Endothelial cell of umbilical vein (primary cell): ENCODE results near the gene GSN. TPM values are rescaled to one million over a fixed set of nuclear protein-coding genes. Genes with fewer than 3 reads are reported as not detected.

ENCODE experiments used
- BruUV-seq: library from RNA; stranded (reverse); fragments of 400-500 nt; replicated peaks from 2 replicates; lab custom pipeline; 2021; lab: Mats Ljungman, UMichigan
- CTCF ChIA-PET: fragments of 300-600, 350-600 bp; sonication (Branson Sonifier 250); formaldehyde crosslinking; loops from one replicate; lab custom pipeline; 2021; ENCODE audit warnings: antibody characterized with exemption, inconsistent platforms; lab: Charles Lee
- POLR2A ChIA-PET: fragments of 300-600, 350-600 bp; sonication (Branson Sonifier 250); formaldehyde crosslinking; loops from one replicate; lab custom pipeline; 2021; ENCODE audit warnings: antibody characterized with exemption, inconsistent platforms; lab: Charles Lee
- DNase-seq: peaks from one replicate; pipeline ENCODE4 v3.0.0-alpha.2; 2011; ENCODE audit warnings: low read depth, low spot score
- FAIRE-seq: peaks from 2 replicates; lab custom pipeline; 2011; peaks lifted over from hg19 to GRCh38; lab: Jason Lieb, UNC
- H2AFZ ChIP-seq: 2 replicates; pipeline ENCODE4 v1.6.0; 2012; ENCODE audit warnings: low read depth, low read length, control low read depth, inconsistent platforms
- H3K27ac ChIP-seq: 2 replicates; pipeline ENCODE4 v1.5.1; 2011; ENCODE audit warnings: low read depth, mild to moderate bottlenecking, control low read depth, low read length, moderate library complexity; ENCODE audit not compliant: insufficient read depth
- H3K27me3 ChIP-seq, 2 experiments: 2 replicates each; pipeline versions ENCODE4 v1.6.0 to v1.6.1; 2011; ENCODE audit warnings: low read length in 2 of 2, mixed read lengths in 1 of 2; ENCODE audit not compliant: control insufficient read depth in 2 of 2, insufficient read depth in 2 of 2
- H3K36me3 ChIP-seq, 2 experiments: 2 replicates in 1 of 2; 3 replicates in 1 of 2; pipeline ENCODE4 v1.5.1; 2011; ENCODE audit warnings: low read length in 2 of 2, mild to moderate bottlenecking in 1 of 2, moderate library complexity in 1 of 2; ENCODE audit not compliant: control insufficient read depth in 2 of 2, insufficient read depth in 2 of 2; ENCODE audit errors: extremely low read depth in 1 of 2
- H3K4me1 ChIP-seq: 3 replicates; pipeline ENCODE4 v1.5.1; 2011; ENCODE audit warnings: mild to moderate bottlenecking, low read length; ENCODE audit not compliant: control insufficient read depth, insufficient read depth; ENCODE audit errors: extremely low read depth
- H3K4me2 ChIP-seq: 2 replicates; pipeline ENCODE4 v1.6.1; 2011; ENCODE audit warnings: low read length, control low read depth, mixed read lengths; ENCODE audit not compliant: insufficient read depth
- H3K4me3 ChIP-seq, 3 experiments: fragments of 200-600 bp in 1 of 3; sonication (generic), shearing (Covaris generic) in 1 of 3; replicated peaks in 1 of 3; 2 replicates each; pipeline ENCODE4 v1.5.1; 2011 to 2016; ENCODE audit warnings: control low read depth in 3 of 3, low read length in 3 of 3, mild to moderate bottlenecking in 2 of 3, inconsistent platforms in 1 of 3, low read depth in 1 of 3, moderate library complexity in 1 of 3; ENCODE audit not compliant: insufficient read depth in 1 of 3
- H3K79me2 ChIP-seq: 2 replicates; pipeline ENCODE4 v1.6.0; 2012; ENCODE audit warnings: low read length, inconsistent platforms; ENCODE audit not compliant: control insufficient read depth, insufficient read depth
- H3K9ac ChIP-seq: replicated peaks from 2 replicates; pipeline ENCODE3; 2011; ENCODE audit warnings: low read length, control low read depth; ENCODE audit not compliant: insufficient read depth; ENCODE audit errors: extremely low read depth
- H3K9me1 ChIP-seq: replicated peaks from 3 replicates; pipeline ENCODE4 v1.6.0; 2011; ENCODE audit warnings: mild to moderate bottlenecking, low read length; ENCODE audit not compliant: control insufficient read depth, insufficient read depth; ENCODE audit errors: extremely low read depth
- H3K9me3 ChIP-seq: replicated peaks from 2 replicates; pipeline ENCODE4 v1.5.1; 2012; ENCODE audit warnings: low read length, inconsistent platforms; ENCODE audit not compliant: control insufficient read depth, insufficient read depth
- H4K20me1 ChIP-seq: replicated peaks from 2 replicates; pipeline ENCODE3; 2011; ENCODE audit warnings: mild to moderate bottlenecking, low read length; ENCODE audit not compliant: control insufficient read depth, insufficient read depth; ENCODE audit errors: extremely low read depth
- CTCF ChIP-seq, 2 donors: IDR thresholded peaks; 1 replicate in 1 of 2; 2 replicates in 1 of 2; pipeline ENCODE4 v1.5.1; 2011; ENCODE audit warnings: low read length in 2 of 2, mild to moderate bottlenecking in 2 of 2, moderate library complexity in 2 of 2, control low read depth in 1 of 2, inconsistent platforms in 1 of 2, low read depth in 1 of 2; ENCODE audit not compliant: insufficient read depth in 1 of 2; ENCODE audit errors: extremely low read depth in 1 of 2
- EZH2 ChIP-seq: IDR thresholded peaks from 2 replicates; pipeline ENCODE4 v1.6.1; 2012; ENCODE audit warnings: borderline replicate concordance, low read depth, mild to moderate bottlenecking, moderate library complexity, low read length, inconsistent platforms; ENCODE audit not compliant: severe bottlenecking
- FOS ChIP-seq: IDR thresholded peaks from 2 replicates; pipeline ENCODE4 v1.6.1; 2011; ENCODE audit warnings: mild to moderate bottlenecking, low read length, moderate library complexity, borderline replicate concordance; ENCODE audit not compliant: insufficient read depth
- GATA2 ChIP-seq: IDR thresholded peaks from 2 replicates; pipeline ENCODE4 v1.7.0; 2011; ENCODE audit warnings: low read depth, mild to moderate bottlenecking, moderate library complexity, mixed read lengths, low read length; ENCODE audit not compliant: insufficient read length, insufficient read depth
- JUN ChIP-seq: IDR thresholded peaks from 2 replicates; pipeline ENCODE4 v1.6.1; 2011; ENCODE audit warnings: borderline replicate concordance, low read depth; ENCODE audit not compliant: insufficient read length, insufficient read depth
- MYC ChIP-seq: IDR thresholded peaks from one replicate; pipeline ENCODE4 v1.6.1; 2011; ENCODE audit warnings: mild to moderate bottlenecking, low read depth, low read length
- POLR2A ChIP-seq: IDR thresholded peaks from 2 replicates; pipeline ENCODE4 v1.6.1; 2012; ENCODE audit warnings: low read depth, mild to moderate bottlenecking, control low read depth, low read length
- POLR2AphosphoS5 ChIP-seq: IDR thresholded peaks from 2 replicates; pipeline ENCODE4 v1.6.1; 2012; ENCODE audit warnings: low read depth, mild to moderate bottlenecking, control low read depth, low read length, moderate library complexity; ENCODE audit not compliant: insufficient read depth
- dilution Hi-C: fragments of 300-500 bp; cut with MboI; formaldehyde crosslinking; loops from one replicate; pipeline ENCODE4 v1.15.0; 2019; ENCODE audit warnings: low sequenced_read_pairs; ENCODE audit not compliant: extremely low pct_ligation_motif_present
- intact Hi-C: fragments of 100-400 bp; cut with micrococcal nuclease; formaldehyde crosslinking; loops from one replicate; pipeline ENCODE4 v1.10.0; 2022
- polyA plus RNA-seq, 4 experiments: library from polyadenylated mRNA; depleted of rRNA in 3 of 4; stranded (reverse) in 3 of 4; unstranded in 1 of 4; fragments of >200 nt; gene quantifications; 2 replicates each; pipeline versions ENCODE4 v1.2.1 to v1.2.3, GENCODE V29; 2011 to 2012; ENCODE audit warnings: missing spikeins in 1 of 4
- total RNA-seq: library from RNA; stranded (reverse); gene quantifications from 2 replicates; pipeline ENCODE4 v1.2.3, GENCODE V29; 2021
- TF ChIP-seq, protein P1 (sequence below): IDR thresholded peaks from 2 replicates; pipeline ENCODE4 v1.6.1; 2011; ENCODE audit not compliant: insufficient read depth, insufficient read length

The GSN gene
- total and polyA plus RNA-seq, 2 donors (not counting 3 experiments of a cell fraction or from before 2014, with no cell fraction given): 130 to 232 TPM

DNA sequence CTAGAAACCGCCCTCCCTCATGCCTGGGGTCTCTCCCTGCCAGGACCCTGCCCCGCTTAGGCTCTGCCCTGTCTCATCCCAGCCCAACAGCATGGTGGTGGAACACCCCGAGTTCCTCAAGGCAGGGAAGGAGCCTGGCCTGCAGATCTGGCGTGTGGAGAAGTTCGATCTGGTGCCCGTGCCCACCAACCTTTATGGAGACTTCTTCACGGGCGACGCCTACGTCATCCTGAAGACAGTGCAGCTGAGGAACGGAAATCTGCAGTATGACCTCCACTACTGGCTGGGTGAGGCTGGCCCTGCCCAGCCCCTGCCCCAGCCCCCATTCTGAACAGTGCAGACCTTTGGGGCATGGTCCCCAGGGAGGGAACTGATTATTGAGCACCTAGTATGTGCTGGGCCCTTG lies 33.9 kb downstream of the GSN start:
- H3K4me3 ChIP-seq: no peak overlapping the region
- no peaks in the 10 kb centered on the region for H3K27me3 ChIP-seq
- H3K9me1 ChIP-seq: no peaks in the 10 kb centered on the region
- TF ChIP-seq MYC (no peak), EZH2 (no peak)
- H4K20me1 ChIP-seq: no peaks in the 10 kb centered on the region
- no peak overlapping the region for H3K27ac ChIP-seq
- DNase-seq (no peak), FAIRE-seq (no peak)
- dilution Hi-C loops (no loop called here), intact Hi-C loops (no loop called here)
- ChIA-PET CTCF (interaction anchor here (1.3 to 2.8 kb wide), 3 partner anchors 18 to 89 kb away, joined by 4 to 12 read pairs (median 6); no protein-coding TSS in a partner anchor), POLR2A (no interaction called here)
- no TSS peak for BruUV-seq
- no peak overlapping the region for H3K9ac ChIP-seq
- no peak overlapping the region for H2AFZ ChIP-seq
- H3K79me2 ChIP-seq: no peaks in the 10 kb centered on the region
- H3K36me3 ChIP-seq: peaks cover 2 to 18% of the 10 kb centered on the region in 2 experiments
- H3K4me2 ChIP-seq: no peak overlapping the region
- H3K9me3 ChIP-seq: no peaks in the 10 kb centered on the region
- peaks cover 15% of the 10 kb centered on the region for H3K4me1 ChIP-seq

- no peak for FAIRE-seq
- peaks cover 2 to 18% of the 10 kb centered on the region in 2 experiments for H3K36me3 ChIP-seq
- CTCF ChIA-PET: interaction anchor here (1.3 to 2.8 kb wide), 3 partner anchors 18 to 89 kb away, joined by 4 to 12 read pairs (median 6); no protein-coding TSS in a partner anchor
- DNase-seq: no peak
- H3K27ac ChIP-seq: no peak overlapping the region
- POLR2A ChIA-PET: no interaction called here
- peaks cover 15% of the 10 kb centered on the region for H3K4me1 ChIP-seq
- no peak overlapping the region for H3K4me3 ChIP-seq
- dilution Hi-C loops (no loop called here), intact Hi-C loops (no loop called here)
- no peaks in the 10 kb centered on the region for H3K9me1 ChIP-seq
- H3K4me2 ChIP-seq: no peak overlapping the region
- no peaks in the 10 kb centered on the region for H3K9me3 ChIP-seq
- TF ChIP-seq CTCF (IDR thresholded peaks at IDR 0.05; ENCODE audit: extremely low read depth in 1 of 2, insufficient read depth in 1 of 2, low read depth in 1 of 2, low read length in 2 of 2) (no peak), FOS (no peak), EZH2 (no peak), JUN (no peak), POLR2AphosphoS5 (no peak), POLR2A (no peak), GATA2 (no peak), MYC (no peak)
- TF ChIP-seq, protein P1, sequence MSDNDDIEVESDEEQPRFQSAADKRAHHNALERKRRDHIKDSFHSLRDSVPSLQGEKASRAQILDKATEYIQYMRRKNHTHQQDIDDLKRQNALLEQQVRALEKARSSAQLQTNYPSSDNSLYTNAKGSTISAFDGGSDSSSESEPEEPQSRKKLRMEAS: no peak
- BruUV-seq: no TSS peak
- no peak overlapping the region for H2AFZ ChIP-seq
- H3K27me3 ChIP-seq: no peaks in the 10 kb centered on the region
- no peak overlapping the region for H3K9ac ChIP-seq
- H3K79me2 ChIP-seq: no peaks in the 10 kb centered on the region
- no peaks in the 10 kb centered on the region for H4K20me1 ChIP-seq
These were observed 34.4 kb downstream of the GSN start for GRCh38 chr9:121302341-121302740.
